ENCODE results near the gene AQR. TPM values are rescaled to one million over a fixed set of nuclear protein-coding genes. Genes with fewer than 3 reads are reported as not detected.

The AQR gene
- 19.9 and 22.0 TPM in 2 replicates for total RNA-seq

GRCh38 chr15:34969340-34970097 is at the start of gene AQR:
Gene AQR, minus strand, starts transcription at chr15:34969742. Its CDS starts 129 bp downstream, at chr15:34969613.

GRCh38 chr15:34988027-34988902 is 18.7 kb upstream of the AQR start, which contains the start of gene ZNF770:
Gene ZNF770, minus strand, starts transcription at chr15:34988287. Its CDS starts 4,853 bp downstream, at chr15:34983434.

Other genes with a start within 250 kb of the AQR start
- not detected in 2 replicates for gene GJD2, start 214.7 kb downstream of the AQR start, total RNA-seq
- 0.52 and 30.7 TPM in 2 replicates for gene ACTC1, start 174.2 kb downstream of the AQR start, total RNA-seq
- 19.4 and 28.3 TPM in 2 replicates for gene ZNF770, start 18.5 kb upstream of the AQR start, total RNA-seq
- gene NANOGP8, start 115.6 kb upstream of the AQR start, total RNA-seq: not detected in 2 replicates

Measured in epithelial cell of alveolus of lung (primary cell).